ENCODE data around the gene RNF19B. TPM values are rescaled to one million over a fixed set of nuclear protein-coding genes. Genes with fewer than 3 reads are reported as not detected.

RNF19B gene
- total RNA-seq, 1 experiment from 2014 or later, result 15.0 TPM

GRCh38 chr1:32926562-32926961 is 38.0 kb downstream of the RNF19B start:
- Mint-ChIP-seq H3K4me3 (peak overlapping the region; percentile 40 to 86; a peak in 4 of 5 replicates), H3K4me1 (peaks cover 23 to 34% of the 10 kb centered on the region in 2 experiments), H3K9me3 (peaks cover 5 to 9% of the 10 kb centered on the region in 2 experiments; a peak in 4 of 5 replicates), H3K27me3 (ENCODE audit: low read depth) (peaks cover 88% of the 10 kb centered on the region), H3K36me3 (ENCODE audit: insufficient read depth in 1 of 3, low read depth in 3 of 3) (no peaks in the 10 kb centered on the region), H3K27ac (no peak overlapping the region)
- no peaks in the 10 kb centered on the region for H3K4me1 ChIP-seq (ENCODE audit: insufficient read depth, low read length)
- H2AK5ac ChIP-seq (ENCODE audit: insufficient read length, low read length), result no peak overlapping the region
- H3K14ac ChIP-seq (ENCODE audit: insufficient read depth, low read length), result no peak overlapping the region
- H2BK20ac ChIP-seq (ENCODE audit: low read depth, low read length, poor library complexity, severe bottlenecking), result no peak overlapping the region
- H4K20me1 ChIP-seq (ENCODE audit: control insufficient read depth, insufficient read depth, insufficient read length), result no peaks in the 10 kb centered on the region
- no peak overlapping the region for H3K4ac ChIP-seq (ENCODE audit: low read depth, low read length)
- H2AFZ ChIP-seq (ENCODE audit: low read length), result no peak overlapping the region
- peaks cover 12% of the 10 kb centered on the region for H3K23me2 ChIP-seq (ENCODE audit: insufficient read length, low read depth, low read length, poor library complexity, severe bottlenecking)
- no peak overlapping the region for H3K56ac ChIP-seq (ENCODE audit: insufficient read length, low read depth, low read length)
- H3K27ac ChIP-seq (ENCODE audit: insufficient read length, low read depth, low read length), result no peak overlapping the region
- no peak for DNase-seq
- no peaks in the 10 kb centered on the region for H3K9me3 ChIP-seq (ENCODE audit: control insufficient read depth, low read depth, low read length)
- H3K4me2 ChIP-seq (ENCODE audit: insufficient read depth, insufficient read length, low read length), result no peak overlapping the region
- no peak overlapping the region for H2BK12ac ChIP-seq (ENCODE audit: insufficient read length, low read depth, low read length)
- no peaks in the 10 kb centered on the region for H3K79me2 ChIP-seq (ENCODE audit: insufficient read depth, low read length)
- no peak overlapping the region for H4K5ac ChIP-seq (ENCODE audit: insufficient read length, low read depth, low read length)
- TF ChIP-seq CTCF (conservative IDR thresholded peaks at IDR 0.05), result no peak
- H3K27me3 ChIP-seq (ENCODE audit: insufficient read depth, low read length), result peaks cover 20% of the 10 kb centered on the region; the same call in 1 of the 2 replicates
- no peak overlapping the region for H2BK120ac ChIP-seq (ENCODE audit: low read depth, low read length, poor library complexity, severe bottlenecking)
- no CpG with 5 or more reads among the region's 6 CpGs for WGBS (ENCODE audit: extremely low coverage, insufficient read length, low lambda C conversion rate)
- H2BK5ac ChIP-seq (ENCODE audit: insufficient read length, low read length), result no peak overlapping the region
- H2BK15ac ChIP-seq (ENCODE audit: low read depth, low read length), result no peak overlapping the region
- H4K91ac ChIP-seq (ENCODE audit: insufficient read length, low read depth, low read length), result no peak overlapping the region
- no peak overlapping the region for H3K9ac ChIP-seq (ENCODE audit: extremely low read depth, insufficient read length, low read length)
- no peak overlapping the region for H3K23ac ChIP-seq (ENCODE audit: insufficient read length, low read depth, low read length)
- H4K8ac ChIP-seq (replicated peaks; ENCODE audit: insufficient read length, low read depth, low read length), result no peak overlapping the region
- H3T11ph ChIP-seq (ENCODE audit: low read length), result no peak overlapping the region
- no peak overlapping the region for H3K18ac ChIP-seq (ENCODE audit: insufficient read length, low read depth, low read length)
- H3K79me1 ChIP-seq (ENCODE audit: insufficient read depth, low read depth, low read length, poor library complexity, severe bottlenecking), result no peaks in the 10 kb centered on the region

Data from H9 (cell line).